Measurements from ENCODE around the gene SPIN2A. TPM values are rescaled to one million over a fixed set of nuclear protein-coding genes. Genes with fewer than 3 reads are reported as not detected.

SPIN2A gene
- total RNA-seq, 1 experiment from 2014 or later = not detected

Other genes with a start within 250 kb of the SPIN2A start
- gene SPIN3, start 141.9 kb downstream of the SPIN2A start, total RNA-seq (2014; rRNA removed; shearing (Covaris generic); ENCODE audit: low replicate concordance) = not detected in 2 replicates
- gene SPIN2B, start 15.8 kb downstream of the SPIN2A start, total RNA-seq (2014; rRNA removed; shearing (Covaris generic); ENCODE audit: low replicate concordance) = 7.5 and 10.5 TPM in 2 replicates
- gene FAAH2, start 149.3 kb upstream of the SPIN2A start, total RNA-seq (2014; rRNA removed; shearing (Covaris generic); ENCODE audit: low replicate concordance) = 0.47 TPM in 1 of 2 replicates, not detected in the other